GM19438 (cell line): ENCODE measurements around the gene ELK4.

Source experiments
- ATAC-seq: cut with Tn5 transposase; IDR thresholded peaks from one replicate; pipeline ENCODE4 v1.9.1; 2021; ENCODE audit warnings: low read depth; ENCODE audit not compliant: unreplicated experiment

The ELK4 gene

DNA sequence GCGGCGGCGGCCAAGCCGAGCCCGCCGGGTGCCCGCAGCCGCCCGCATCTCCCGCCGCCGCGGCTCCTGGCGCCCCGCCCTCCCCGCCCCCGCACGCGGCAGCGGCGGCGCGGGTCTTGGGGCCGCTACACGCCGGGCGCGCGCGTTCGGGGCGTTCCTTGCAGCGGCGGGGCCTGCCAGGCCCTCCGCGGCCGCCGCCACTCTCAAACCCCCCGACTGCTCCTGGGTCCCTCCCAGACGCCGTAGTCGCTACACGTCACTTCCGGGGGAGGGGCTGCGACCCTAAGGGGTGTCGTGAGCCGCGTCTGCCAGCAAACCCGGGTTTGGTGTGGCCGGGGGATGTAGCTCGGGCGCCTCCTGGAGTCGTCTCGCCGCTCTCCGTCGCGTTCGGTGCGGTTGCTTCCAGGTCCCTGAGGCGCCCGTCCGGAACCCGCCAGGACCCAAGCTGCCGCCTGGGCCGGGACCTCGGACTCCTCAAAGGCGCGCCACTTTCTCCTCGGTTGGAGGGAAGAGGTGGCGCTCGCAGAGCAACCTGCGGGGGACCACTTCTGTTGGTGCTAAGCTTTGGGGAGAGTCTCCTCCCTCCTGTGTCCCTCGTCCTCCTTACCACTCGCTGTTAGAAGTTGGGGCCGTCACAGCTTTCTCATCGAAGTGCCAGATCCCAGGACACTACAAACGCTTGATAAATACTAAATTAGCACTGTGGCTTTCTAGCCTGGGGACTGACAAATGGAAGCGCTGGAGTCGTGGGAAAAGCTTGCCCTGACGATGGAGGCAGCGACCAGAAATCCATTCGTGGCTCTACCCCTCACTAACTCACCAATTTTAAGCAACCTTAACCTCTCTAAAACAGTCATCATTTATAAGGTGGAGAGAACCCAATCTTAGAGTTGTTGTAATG lies at the start of gene ELK4:
TSS of gene ELK4 (minus strand) at position 244 of the 901 bp plus-strand sequence. CDS start 8,129 bp downstream, outside the sequence.
- ATAC-seq, result peak; percentile 72

- ATAC-seq, result no peak
Observed at GRCh38 chr1:205681364-205681763, 49.6 kb upstream of the ELK4 start.

GRCh38 chr1:205680073-205680851 lies 48.5 kb upstream of the ELK4 start, which contains the start of gene SLC45A3:
Gene SLC45A3, minus strand, starts transcription at chr1:205680509. Its CDS starts 15,853 bp downstream, at chr1:205664656.
- no peak for ATAC-seq

GRCh38 chr1:205678286-205679111 lies 46.7 kb upstream of the ELK4 start:
- ATAC-seq, result no peak

DNA sequence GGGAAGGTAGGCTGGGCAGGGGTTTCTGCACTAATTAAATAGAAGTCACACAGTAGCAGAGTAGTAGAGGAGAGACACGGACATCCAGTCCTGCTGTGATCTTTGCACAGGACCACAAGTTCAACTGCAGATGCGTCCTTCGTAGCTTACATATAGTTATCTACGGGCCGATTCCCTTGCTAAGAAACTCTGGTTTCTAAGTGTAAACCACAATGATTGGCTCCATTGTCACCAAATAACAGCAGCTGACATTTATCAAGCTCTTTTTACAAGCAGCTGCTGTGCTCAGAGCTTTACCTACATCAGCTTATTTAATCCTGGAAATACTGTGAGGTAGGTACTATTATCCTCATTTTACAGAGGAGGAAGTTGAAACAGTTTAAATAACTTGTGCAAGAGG lies 45.4 kb upstream of the ELK4 start:
- ATAC-seq, result no peak

DNA sequence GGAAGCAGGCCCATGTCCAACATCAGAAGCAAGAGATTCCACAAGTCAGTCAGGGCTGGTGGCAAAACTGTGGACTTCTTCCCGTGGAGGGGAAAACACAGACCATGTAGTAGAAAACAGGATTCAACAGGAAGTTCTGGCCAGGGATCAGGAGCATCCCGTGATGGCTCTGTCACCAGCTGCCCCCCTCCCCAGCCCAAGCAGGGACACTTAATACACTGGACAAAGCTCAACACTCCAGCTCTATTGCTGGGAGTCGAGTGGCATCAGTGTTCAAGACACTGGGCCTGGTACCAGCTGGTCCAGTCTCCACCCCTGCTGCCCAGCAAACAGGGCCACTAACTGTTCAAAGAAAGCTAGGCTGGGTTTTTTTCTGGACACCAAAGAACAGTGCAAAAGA lies 44.8 kb upstream of the ELK4 start:
- ATAC-seq, result no peak

DNA sequence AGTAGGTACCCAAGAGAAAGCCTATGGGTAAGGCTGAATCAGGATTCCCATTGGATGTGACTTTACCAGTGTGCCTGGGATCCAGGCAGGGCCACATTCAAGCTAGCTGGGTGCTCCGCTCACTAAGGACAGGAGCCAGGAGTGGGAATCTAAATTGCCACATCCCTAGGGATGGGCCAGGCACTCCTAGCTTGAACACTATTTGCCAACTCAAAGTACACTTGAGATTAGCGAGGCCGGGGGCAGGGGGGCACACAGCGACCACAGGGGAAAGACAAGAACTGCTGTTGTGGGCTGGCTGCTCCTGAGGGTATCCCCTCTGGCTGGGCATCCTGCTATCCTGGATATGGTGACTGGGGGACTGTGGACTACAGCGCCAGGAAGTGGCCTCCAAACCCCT lies 44.2 kb upstream of the ELK4 start:
- no peak for ATAC-seq

DNA sequence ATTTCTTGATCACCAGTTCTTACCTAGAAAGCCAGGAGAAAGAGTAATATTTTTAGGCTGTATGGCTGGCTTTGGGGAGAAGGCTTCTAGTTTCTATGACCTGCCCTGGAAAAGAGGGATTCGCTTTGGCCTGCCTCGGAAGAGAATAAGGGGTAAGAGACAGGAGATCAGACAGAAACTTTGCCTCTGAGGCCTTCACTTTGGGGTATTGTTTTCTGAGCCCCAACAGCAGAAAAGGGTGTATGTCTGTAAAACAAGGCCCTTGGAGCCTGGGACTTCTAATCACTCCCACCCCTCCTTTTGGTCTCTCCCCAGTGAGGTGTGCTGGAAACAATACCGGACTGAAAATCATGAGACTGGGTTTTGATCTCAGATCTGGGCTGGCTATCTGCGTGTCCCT lies 43.4 kb upstream of the ELK4 start:
- ATAC-seq, result no peak

GRCh38 chr1:205672970-205673369 lies 41.2 kb upstream of the ELK4 start:
- ATAC-seq, result no peak

- no peak for ATAC-seq
Observed at GRCh38 chr1:205672395-205672889, 40.6 kb upstream of the ELK4 start.

GRCh38 chr1:205670611-205671430 lies 39.0 kb upstream of the ELK4 start:
- no peak for ATAC-seq

DNA sequence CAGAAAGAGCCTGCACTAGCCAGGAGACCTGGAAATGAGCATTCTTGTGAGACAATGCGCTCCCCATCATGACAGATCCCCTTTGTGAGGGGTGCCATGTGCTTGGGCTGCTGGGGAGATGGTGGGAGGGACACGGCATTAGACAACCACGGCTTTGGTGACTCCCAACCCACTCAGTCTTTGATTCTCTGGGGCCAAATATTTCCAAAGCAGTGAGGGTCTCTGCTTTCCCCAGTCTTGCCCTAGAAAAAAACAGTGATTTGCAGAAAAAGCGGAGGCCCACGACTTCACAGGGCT lies 38.3 kb upstream of the ELK4 start:
- no peak for ATAC-seq

DNA sequence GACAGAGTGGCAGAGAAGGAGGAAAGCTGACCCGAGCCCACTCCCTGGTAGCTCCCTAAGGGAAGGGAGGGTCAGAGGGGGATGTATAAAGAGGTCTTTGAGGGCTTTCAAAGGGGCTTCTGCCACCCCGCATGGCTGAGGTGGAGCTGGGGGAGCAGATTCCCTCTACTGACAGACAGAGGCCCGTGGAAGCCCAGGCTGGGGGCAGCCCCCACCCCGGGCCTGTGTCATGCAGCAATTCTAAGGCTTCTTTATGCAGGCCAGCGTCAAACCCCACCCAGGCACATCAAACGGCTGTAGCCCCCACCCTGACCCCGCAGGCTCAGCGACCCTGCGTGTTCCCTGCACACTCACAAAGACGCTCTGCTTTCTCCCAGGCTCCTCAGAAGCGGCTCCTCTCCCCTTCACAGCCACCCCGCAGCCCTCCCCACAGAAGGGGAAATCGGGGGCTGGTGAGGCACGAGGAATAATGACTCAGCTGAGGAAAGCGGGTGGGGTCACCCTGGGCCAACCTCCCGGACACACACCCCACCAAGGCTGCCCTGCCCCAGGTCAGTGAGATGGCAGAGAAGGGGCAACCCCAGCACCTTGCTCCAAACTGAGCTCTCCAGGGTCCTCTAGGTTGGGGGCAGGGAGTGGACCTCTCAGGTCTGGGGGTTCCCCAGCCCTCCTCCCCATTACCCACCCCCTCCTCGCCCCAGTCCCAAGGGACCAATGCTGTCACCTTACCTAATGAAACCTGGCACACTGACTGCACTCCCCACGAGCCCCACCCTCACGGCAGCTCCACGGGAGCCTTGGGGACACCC lies 37.7 kb upstream of the ELK4 start:
- no peak for ATAC-seq

- ATAC-seq, result no peak
Observed at GRCh38 chr1:205668951-205669340, 37.1 kb upstream of the ELK4 start.

DNA sequence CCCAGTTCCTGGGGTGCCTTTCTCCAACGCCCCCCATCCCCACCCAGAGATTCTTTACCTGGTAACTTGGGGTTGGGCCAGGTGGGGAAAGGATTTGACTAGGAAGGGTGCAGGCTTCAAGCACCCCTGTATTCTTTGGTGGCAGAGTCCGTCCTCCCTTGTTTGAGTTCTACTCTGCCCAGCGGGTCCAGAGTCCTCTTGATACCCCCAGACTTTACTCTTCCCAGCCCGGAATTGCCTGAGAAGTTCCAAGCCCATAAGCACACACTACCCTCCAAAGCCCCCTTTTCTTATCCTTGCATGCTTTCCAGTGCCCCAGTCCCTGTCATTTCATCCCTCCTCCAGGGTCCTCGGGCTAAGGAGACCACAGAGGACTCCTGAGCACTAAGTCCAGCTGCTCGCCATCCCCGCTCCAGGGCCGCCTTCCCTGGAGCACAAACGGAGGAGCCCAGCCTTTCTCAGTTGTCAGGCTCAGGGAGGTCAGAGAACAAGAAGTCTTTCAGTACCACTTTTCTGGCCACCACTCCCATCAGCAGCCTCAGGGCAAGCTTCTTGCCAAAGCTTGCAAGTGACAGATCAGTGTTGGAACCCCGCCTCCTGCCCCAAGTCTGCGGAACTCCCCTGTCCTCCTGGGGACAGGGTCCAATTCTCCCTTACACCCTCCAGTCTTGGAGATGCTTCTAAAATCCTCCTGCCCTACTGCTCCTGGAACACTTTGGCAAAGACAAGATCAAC lies 36.3 kb upstream of the ELK4 start:
- no peak for ATAC-seq

DNA sequence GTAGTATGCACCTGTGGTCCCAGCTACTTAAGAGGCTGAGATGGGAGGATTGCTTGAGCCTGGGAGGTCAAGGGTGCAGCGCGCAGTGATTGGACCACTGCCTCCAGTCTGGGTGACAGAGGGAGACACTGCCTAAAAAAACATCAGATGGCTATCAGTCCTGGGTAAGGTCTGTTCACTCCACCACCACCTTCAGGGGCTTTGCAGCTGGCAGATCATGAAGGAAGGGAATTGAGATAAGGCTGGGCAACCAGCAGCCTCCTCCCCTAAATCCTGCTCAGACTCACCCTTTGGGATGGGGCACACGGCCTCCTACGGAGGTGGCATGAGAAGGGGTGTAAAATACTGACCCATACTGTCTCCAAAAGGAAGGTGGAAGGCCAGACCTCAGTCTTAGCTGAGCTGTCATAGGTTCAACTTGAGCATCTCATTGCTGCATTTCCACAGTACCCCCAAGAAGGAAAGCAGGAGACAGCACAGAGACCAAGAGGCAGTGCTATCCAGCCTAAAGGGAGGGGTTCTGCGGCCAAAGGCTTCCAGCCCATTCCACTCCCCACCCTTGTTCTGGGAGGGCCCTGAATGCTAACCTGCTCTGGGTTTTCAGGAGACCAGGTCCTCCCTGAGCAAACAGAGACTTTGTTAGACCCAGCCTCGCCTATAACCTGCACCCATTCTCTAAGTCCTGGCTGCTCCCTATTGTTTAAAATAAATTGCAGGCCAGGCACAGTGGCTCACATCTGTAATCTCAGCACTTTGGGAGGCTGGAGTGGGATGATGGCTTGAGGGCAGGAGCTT lies 34.8 kb upstream of the ELK4 start:
- ATAC-seq, result no peak

DNA sequence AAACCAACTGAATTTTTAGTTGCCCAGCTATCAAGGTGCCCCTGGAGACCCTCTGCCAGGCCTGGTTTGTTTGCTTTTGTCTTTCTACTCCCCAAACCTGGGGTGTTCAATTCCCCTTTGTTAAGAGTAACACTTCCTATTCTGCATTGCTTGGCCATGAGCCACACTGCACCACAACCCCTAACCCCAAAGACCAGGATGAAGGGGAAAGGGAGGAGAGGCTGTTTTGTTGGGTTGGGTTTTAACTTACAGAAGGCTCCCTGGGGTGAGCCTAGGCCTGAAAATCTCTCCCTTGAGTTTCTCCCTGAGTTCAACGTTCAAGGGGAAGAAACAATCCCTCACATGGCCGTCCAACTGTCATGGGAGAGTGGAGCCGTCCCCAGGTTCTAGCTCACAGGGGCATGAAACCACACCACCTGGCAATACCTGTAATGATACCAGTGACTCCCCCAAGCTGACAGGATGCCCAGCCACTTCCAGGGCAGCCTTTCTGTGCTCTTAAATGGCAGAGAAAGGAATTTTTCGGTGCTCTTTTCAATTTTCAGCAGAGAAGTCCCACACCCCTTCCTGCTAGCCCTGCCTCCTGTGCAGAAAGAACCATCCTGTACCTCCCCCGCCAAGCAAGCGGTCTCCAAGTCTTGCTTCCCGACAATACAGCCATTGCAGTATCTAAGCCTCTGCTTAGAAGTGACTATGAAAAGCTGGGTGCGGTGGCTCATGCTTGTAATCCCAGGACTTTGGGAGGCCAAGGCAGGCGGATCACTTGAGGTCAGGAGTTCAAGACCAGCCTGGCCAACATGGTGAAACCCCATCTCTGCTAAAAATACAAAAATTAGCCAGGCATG lies 33.6 kb upstream of the ELK4 start:
- no peak for ATAC-seq
